GM13976 (cell line): ENCODE data around the gene ARL5A.

Experiments used
- DNase-seq: peaks from one replicate; pipeline ENCODE4 v3.0.0; 2012; ENCODE audit warnings: low spot score
- in situ Hi-C: fragments of 300-500 bp; cut with MboI; formaldehyde crosslinking; loops from one replicate; pipeline ENCODE4 v1.12.0; 2022; ENCODE audit warnings: low sequenced_read_pairs, mixed read lengths, inconsistent platforms; ENCODE audit not compliant: unreplicated experiment
- TF ChIP-seq, protein P1 (sequence below): IDR thresholded peaks from 2 replicates; pipeline ENCODE4 v1.5.1; 2012; ENCODE audit warnings: borderline replicate concordance, mild to moderate bottlenecking; ENCODE audit not compliant: insufficient read depth; ENCODE audit errors: extremely low read depth, missing control alignments, control extremely low read depth

The ARL5A gene

DNA sequence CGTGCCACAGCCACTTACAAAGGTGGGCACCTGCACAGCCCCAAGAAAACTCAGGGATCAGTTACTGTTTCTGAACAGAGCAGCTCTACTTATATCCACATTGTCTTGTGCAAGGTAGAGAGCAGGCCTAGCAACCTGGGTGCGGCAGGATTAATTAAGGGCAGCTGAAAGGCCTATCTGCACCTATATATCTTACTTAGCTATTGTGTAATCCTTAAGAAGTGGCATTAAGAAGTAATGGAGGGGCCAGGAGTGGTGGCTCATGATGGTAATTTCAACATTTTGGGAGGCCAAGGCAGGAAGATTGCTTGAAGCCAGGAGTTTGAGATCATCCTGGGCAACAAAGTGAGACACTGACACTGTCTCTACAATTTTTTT lies 12.8 kb upstream of the ARL5A start:
- in situ Hi-C loops: no loop called here
- no peak for DNase-seq
- TF ChIP-seq, protein P1, sequence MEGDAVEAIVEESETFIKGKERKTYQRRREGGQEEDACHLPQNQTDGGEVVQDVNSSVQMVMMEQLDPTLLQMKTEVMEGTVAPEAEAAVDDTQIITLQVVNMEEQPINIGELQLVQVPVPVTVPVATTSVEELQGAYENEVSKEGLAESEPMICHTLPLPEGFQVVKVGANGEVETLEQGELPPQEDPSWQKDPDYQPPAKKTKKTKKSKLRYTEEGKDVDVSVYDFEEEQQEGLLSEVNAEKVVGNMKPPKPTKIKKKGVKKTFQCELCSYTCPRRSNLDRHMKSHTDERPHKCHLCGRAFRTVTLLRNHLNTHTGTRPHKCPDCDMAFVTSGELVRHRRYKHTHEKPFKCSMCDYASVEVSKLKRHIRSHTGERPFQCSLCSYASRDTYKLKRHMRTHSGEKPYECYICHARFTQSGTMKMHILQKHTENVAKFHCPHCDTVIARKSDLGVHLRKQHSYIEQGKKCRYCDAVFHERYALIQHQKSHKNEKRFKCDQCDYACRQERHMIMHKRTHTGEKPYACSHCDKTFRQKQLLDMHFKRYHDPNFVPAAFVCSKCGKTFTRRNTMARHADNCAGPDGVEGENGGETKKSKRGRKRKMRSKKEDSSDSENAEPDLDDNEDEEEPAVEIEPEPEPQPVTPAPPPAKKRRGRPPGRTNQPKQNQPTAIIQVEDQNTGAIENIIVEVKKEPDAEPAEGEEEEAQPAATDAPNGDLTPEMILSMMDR: no peak

DNA sequence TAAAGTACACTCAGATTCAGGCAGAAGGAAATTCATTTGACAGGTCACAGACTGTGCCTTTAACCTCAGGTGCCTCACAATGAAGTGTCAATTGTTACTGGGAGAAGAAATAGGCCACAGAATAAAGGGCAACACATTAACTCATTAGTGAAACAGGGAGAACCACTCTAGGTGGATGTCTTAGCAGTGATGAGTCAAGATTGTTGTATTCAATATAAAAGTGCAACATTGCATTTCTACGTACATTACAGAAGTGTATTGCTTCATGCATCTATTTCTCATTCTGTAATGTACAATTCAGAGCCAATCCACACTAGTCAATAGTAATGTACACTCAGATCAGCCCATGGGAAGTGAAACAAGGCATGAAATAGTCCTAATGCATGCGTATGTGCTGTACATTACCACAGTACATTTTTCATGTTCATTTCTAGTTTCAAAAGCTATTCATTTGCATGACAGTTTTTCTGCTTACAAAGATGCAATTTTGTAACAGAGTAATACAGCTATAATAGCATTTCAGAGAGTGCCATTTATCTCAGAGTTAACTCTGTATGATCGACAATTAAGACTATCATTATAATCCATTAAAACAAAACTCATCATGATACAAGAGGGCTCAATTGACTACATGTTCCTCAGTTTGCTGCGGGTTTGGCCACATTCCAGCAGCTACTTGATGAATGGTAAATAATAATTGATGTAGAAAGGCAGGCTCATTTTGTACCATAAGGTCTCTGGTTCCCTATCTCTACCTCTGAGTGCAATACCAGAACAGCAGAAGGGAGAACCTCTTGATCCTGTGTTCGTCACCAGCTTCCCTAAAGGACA lies 12.2 kb upstream of the ARL5A start:
- TF ChIP-seq, protein P1: no peak
- peak; percentile 60 for DNase-seq
- in situ Hi-C loops: no loop called here

DNA sequence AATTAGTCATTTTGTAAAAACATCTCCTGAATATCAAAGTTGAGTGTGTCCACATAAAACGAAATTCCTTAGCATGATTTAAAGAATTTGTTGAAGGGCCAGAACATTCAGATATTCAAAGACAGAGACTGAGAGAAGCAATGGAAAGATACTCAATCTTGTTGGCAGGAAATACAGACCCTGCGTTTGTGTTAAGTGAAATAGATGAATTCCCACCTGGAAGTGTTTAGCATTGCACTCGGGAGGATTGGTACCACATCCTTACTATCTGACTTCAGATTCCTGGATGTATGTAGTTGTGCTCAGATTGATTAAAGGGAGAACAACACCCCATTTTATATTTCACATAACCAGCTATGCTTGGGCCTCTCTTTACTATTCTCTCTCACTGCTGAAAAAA lies 9.7 kb upstream of the ARL5A start:
- TF ChIP-seq, protein P1: no peak
- in situ Hi-C loops: no loop called here
- DNase-seq: no peak

DNA sequence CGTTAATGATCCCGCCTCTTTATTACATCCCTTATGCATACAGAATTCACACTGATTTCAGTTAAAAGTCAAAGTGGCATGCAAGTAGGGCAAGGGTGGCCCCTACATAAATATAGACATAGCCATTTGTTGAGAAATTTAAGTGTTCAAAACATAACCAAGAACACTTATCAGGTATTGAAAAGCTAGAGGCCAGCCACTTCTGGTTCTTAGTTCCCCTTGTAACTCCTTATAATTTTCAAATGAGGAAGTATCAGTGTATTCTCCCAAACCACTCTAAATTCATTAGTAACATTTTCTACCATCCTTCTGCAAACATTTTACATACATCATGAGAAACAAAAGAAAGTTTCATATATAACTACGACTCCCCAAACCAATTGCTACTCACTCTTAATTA lies 5.8 kb upstream of the ARL5A start:
- in situ Hi-C loops: no loop called here
- no peak for DNase-seq

DNA sequence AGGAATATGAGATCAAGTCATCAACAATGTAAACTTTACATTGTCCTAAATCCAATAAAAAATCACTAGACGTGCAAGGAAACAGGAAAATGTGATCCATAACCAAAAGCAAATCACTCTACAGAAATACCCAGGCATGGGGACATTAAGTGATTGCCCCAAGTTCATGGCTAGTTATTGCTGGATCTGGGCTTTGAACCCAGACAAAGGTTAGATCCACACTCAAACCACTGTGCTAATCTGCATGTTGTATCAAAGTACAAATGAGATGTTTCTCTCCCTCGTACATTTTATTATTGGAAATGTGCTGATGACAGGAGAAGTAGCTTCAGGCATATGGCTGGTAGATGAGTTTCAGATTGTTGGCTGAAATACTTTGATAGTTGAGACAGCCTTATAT lies 2.7 kb upstream of the ARL5A start:
- TF ChIP-seq, protein P1: no peak
- in situ Hi-C loops: no loop called here

More for the DNA sequence above, 5.8 kb upstream of the ARL5A start:
- TF ChIP-seq, protein P1: no peak

DNA sequence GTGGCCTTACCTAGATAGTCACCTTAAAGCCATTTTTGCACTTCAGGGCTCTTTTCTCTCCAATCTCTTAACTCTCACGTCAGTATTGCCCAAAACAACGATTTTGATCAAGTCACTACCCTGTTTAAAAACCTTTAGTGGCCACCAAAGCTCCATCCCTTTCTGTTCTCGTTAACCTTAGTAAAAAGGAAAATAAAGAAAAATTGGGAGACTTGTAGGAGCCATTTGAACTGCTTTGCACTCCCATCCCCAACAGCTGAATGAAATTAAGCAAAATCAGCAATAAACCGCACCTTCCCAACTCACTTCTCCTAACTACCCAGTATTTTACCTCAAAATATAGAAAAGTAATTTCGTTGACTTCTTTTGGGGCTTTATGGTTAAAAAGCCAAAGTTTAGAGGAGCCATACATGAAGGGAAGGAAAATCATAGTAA lies 686 bp upstream of the ARL5A start:
- TF ChIP-seq, protein P1: no peak
- in situ Hi-C loops: no loop called here
- no peak for DNase-seq

More for the DNA sequence above, 2.7 kb upstream of the ARL5A start:
- no peak for DNase-seq
